ENCODE data around the gene IGFBP2. TPM values are rescaled to one million over a fixed set of nuclear protein-coding genes. Genes with fewer than 3 reads are reported as not detected.
"Not testable (repeated sequence)": the region's sequence is repeated elsewhere in the genome, so short reads cannot be mapped to it uniquely, and the experiment has no call there.

IGFBP2 gene
- total and polyA plus RNA-seq, 4 donors: 657 to 1,436 (median 766) TPM

GRCh38 chr2:216594081-216594480 lies 39.1 kb upstream of the IGFBP2 start:
- no peaks in the 10 kb centered on the region for H3K27me3 ChIP-seq (ENCODE audit: control insufficient read depth in 1 of 2, insufficient read depth in 2 of 2, low read length in 1 of 2)
- DNase-seq (no peak), ATAC-seq (ENCODE audit: low FRiP score) (no peak)
- intact Hi-C loops (cut with DNase I): no loop called here
- no peaks in the 10 kb centered on the region for H3K36me3 ChIP-seq (ENCODE audit: control insufficient read depth in 1 of 2, insufficient read depth in 2 of 2, low read length in 1 of 2)
- 97 to 100% methylated on average over 1 of the region's 1 CpG for WGBS, 2 donors
- no peak overlapping the region for H3K27ac ChIP-seq (ENCODE audit: low read depth in 1 of 2, low read length in 2 of 2)
- H3K4me1 ChIP-seq (ENCODE audit: control insufficient read depth in 1 of 2, insufficient read depth in 2 of 2, low read length in 2 of 2): no peaks in the 10 kb centered on the region
- no peak overlapping the region for H3K4me3 ChIP-seq (ENCODE audit: low read length in 2 of 2)
- H3K9me3 ChIP-seq (ENCODE audit: control insufficient read depth, low read length): no peaks in the 10 kb centered on the region

GRCh38 chr2:216596236-216596979 lies 36.8 kb upstream of the IGFBP2 start:
- DNase-seq (no peak), ATAC-seq (ENCODE audit: low FRiP score) (no peak)
- Histone ChIP-seq H3K9me3 (ENCODE audit: control insufficient read depth, low read length) (no peaks in the 10 kb centered on the region), H3K27me3 (ENCODE audit: control insufficient read depth in 1 of 2, insufficient read depth in 2 of 2, low read length in 1 of 2) (no peaks in the 10 kb centered on the region), H3K4me3 (ENCODE audit: low read length in 2 of 2) (no peak overlapping the region), H3K36me3 (ENCODE audit: control insufficient read depth in 1 of 2, insufficient read depth in 2 of 2, low read length in 1 of 2) (no peaks in the 10 kb centered on the region), H3K4me1 (ENCODE audit: control insufficient read depth in 1 of 2, insufficient read depth in 2 of 2, low read length in 2 of 2) (no peaks in the 10 kb centered on the region), H3K27ac (ENCODE audit: low read depth in 1 of 2, low read length in 2 of 2) (no peak overlapping the region)
- WGBS, 2 donors: 68 to 72% methylated on average over 8 of the region's 8 CpGs
- intact Hi-C loops (cut with DNase I): no loop called here

DNA sequence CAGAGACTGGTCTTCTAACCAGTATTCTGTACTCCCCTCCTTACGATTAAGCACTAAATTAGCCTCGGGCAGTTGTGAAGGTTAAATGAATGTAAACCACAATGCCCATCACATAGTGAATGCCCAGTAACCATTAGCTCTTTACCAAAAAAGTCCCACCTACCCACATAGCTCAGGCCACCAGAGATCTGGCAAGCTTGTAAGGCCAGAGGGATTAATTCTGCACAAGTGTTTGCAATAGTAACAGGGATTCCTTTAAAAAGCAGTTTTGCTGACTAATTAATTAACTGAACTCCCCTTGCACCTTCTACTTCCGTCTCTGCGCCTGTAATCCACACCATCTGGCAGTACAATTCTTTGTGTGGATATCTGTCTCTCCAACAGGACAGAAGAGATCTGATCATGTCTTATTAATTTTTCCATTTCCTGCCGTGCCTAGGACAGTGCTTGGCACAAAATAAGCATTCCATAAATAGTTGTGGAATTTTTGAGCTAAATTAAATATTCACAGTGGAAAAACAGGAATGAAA lies 36.2 kb upstream of the IGFBP2 start:
- Histone ChIP-seq H3K4me3 (ENCODE audit: low read length in 2 of 2) (no peak overlapping the region), H3K4me1 (ENCODE audit: control insufficient read depth in 1 of 2, insufficient read depth in 2 of 2, low read length in 2 of 2) (no peaks in the 10 kb centered on the region), H3K36me3 (ENCODE audit: control insufficient read depth in 1 of 2, insufficient read depth in 2 of 2, low read length in 1 of 2) (no peaks in the 10 kb centered on the region), H3K9me3 (ENCODE audit: control insufficient read depth, low read length) (no peaks in the 10 kb centered on the region), H3K27me3 (ENCODE audit: control insufficient read depth in 1 of 2, insufficient read depth in 2 of 2, low read length in 1 of 2) (no peaks in the 10 kb centered on the region), H3K27ac (ENCODE audit: low read depth in 1 of 2, low read length in 2 of 2) (no peak overlapping the region)
- DNase-seq: no peak
- WGBS, 2 donors: 62 to 63% methylated on average over 5 of the region's 5 CpGs
- no peak for ATAC-seq (ENCODE audit: low FRiP score)
- intact Hi-C loops (cut with DNase I): no loop called here

DNA sequence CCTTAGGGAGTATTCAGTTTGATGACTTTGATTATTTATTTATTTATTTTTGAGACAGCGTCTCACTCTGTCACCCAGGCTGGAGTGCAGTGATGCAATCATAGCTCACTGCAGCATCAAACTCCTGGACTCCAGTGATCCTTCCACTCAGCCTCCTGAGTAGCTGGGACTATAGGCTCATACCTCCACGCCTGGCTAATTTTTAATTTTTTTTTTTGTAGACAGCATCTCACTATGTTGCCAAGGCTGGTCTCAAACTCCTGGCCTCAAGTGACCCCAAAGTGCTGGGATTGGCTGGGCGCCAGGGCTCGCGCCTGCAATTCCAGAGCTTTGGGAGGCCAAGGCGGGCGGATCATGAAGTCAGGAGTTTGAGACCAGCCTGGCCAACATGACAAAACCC lies 35.4 kb upstream of the IGFBP2 start:
- H3K27me3 ChIP-seq (ENCODE audit: control insufficient read depth in 1 of 2, insufficient read depth in 2 of 2, low read length in 1 of 2); intact Hi-C loops (cut with DNase I); ATAC-seq (ENCODE audit: low FRiP score); H3K9me3 ChIP-seq (ENCODE audit: control insufficient read depth, low read length); DNase-seq; H3K4me3 ChIP-seq (ENCODE audit: low read length in 2 of 2); H3K27ac ChIP-seq (ENCODE audit: low read depth in 1 of 2, low read length in 2 of 2); H3K36me3 ChIP-seq (ENCODE audit: control insufficient read depth in 1 of 2, insufficient read depth in 2 of 2, low read length in 1 of 2); H3K4me1 ChIP-seq (ENCODE audit: control insufficient read depth in 1 of 2, insufficient read depth in 2 of 2, low read length in 2 of 2): not testable (repeated sequence)
- WGBS, 2 donors: 14 to 17% methylated on average over 7 of the region's 7 CpGs

DNA sequence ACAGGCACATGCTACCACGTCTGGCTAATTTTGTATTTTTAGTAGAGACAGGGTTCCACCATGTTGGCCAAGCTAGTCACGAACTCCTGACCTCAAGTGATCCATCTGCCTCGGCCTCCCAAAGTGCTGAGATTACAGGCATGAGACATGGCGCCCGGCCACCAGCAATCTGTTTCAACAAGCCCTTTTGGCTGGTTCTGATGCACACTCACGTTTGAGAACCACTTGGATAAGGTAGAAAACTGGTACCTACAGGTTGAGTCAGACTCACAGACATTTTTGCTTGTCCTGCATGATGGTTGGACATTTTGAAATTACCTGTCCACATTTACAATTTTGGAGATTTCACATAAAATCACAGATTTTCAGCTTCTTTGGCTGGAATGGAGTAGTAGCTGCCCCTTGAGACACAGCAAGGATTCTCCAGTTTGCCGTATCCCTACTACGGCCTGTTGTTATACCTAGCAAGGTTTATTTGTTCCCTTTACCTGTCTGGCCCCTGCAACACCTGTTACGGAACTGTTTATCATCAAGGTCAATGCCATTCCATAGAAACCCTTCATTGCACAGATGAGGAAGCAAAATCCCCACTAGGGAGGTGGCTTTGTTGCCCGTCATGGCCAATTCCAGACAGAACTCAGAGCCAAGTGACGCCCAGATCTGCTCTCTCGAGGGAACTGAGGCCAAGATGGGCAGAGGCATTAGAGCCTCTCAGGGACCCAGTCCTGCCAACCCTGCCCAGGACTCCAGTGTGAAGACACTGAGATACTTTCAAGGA lies 31.4 kb upstream of the IGFBP2 start:
- no peaks in the 10 kb centered on the region for H3K4me1 ChIP-seq (ENCODE audit: control insufficient read depth in 1 of 2, insufficient read depth in 2 of 2, low read length in 2 of 2)
- WGBS, 2 donors: 91 to 92% methylated on average over 12 of the region's 12 CpGs

DNA sequence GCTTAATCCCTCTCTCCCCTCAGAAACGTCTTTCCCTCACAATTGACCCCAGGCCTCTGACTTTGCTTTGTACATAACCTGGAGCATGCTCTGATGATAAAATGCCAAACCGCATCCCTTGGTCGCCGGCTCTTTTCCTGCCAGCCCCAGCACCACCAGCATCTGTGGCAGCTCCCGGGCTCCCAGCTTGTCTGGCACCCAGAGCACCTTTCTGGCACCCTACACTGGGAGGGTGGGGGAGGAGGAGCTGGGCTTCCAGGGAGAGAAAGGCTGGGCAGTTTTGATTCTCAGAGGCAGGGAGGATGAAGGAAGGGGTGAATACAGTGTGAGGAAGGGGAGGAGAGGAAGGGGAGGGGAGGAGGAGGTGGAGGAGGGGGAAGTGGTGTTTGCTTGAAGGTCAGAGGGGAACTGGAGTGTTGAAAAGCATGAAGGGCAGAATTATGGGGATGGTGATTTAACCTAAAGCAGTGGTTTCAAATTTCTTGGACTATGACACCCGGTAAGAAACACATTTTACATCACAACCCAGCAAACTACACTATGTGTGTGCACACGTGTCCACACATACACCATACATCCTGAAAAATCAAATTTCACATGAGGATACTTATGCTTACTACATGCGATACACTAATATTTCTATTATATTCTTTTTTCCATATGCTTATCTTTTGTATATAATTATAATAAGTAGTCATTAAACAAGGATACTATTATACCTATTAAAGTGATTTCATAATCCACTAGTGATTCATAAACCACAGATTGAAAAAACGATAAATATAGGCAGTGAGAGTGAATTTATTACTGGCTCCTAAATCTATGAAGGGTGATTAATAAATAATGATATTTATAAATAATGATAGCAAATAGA lies 30.0 kb upstream of the IGFBP2 start:
- 62 to 68% methylated on average over 9 of the region's 9 CpGs for whole genome bisulfite sequencing, 2 donors
- DNase-seq (no peak), ATAC-seq (ENCODE audit: low FRiP score) (no peak)
- Histone ChIP-seq H3K27me3 (ENCODE audit: control insufficient read depth in 1 of 2, insufficient read depth in 2 of 2, low read length in 1 of 2) (no peaks in the 10 kb centered on the region), H3K9me3 (ENCODE audit: control insufficient read depth, low read length) (no peaks in the 10 kb centered on the region), H3K27ac (ENCODE audit: low read depth in 1 of 2, low read length in 2 of 2) (no peak overlapping the region), H3K4me3 (ENCODE audit: low read length in 2 of 2) (no peak overlapping the region), H3K36me3 (ENCODE audit: control insufficient read depth in 1 of 2, insufficient read depth in 2 of 2, low read length in 1 of 2) (no peaks in the 10 kb centered on the region), H3K4me1 (ENCODE audit: control insufficient read depth in 1 of 2, insufficient read depth in 2 of 2, low read length in 2 of 2) (no peaks in the 10 kb centered on the region)
- intact Hi-C loops (cut with DNase I): no loop called here

More for the DNA sequence above, 31.4 kb upstream of the IGFBP2 start:
- no peak overlapping the region for H3K27ac ChIP-seq (ENCODE audit: low read depth in 1 of 2, low read length in 2 of 2)
- intact Hi-C loops (cut with DNase I): no loop called here
- no peaks in the 10 kb centered on the region for H3K9me3 ChIP-seq (ENCODE audit: control insufficient read depth, low read length)
- H3K36me3 ChIP-seq (ENCODE audit: control insufficient read depth in 1 of 2, insufficient read depth in 2 of 2, low read length in 1 of 2): no peaks in the 10 kb centered on the region
- no peak for DNase-seq
- ATAC-seq (ENCODE audit: low FRiP score): no peak
- H3K4me3 ChIP-seq (ENCODE audit: low read length in 2 of 2): no peak overlapping the region
- H3K27me3 ChIP-seq (ENCODE audit: control insufficient read depth in 1 of 2, insufficient read depth in 2 of 2, low read length in 1 of 2): no peaks in the 10 kb centered on the region

GRCh38 chr2:216603884-216604245 lies 29.4 kb upstream of the IGFBP2 start:
- H3K27ac ChIP-seq (ENCODE audit: low read depth in 1 of 2, low read length in 2 of 2): no peak overlapping the region
- DNase-seq (no peak), ATAC-seq (ENCODE audit: low FRiP score) (no peak)
- H3K4me3 ChIP-seq (ENCODE audit: low read length in 2 of 2): no peak overlapping the region
- H3K36me3 ChIP-seq (ENCODE audit: control insufficient read depth in 1 of 2, insufficient read depth in 2 of 2, low read length in 1 of 2): no peaks in the 10 kb centered on the region
- intact Hi-C loops (cut with DNase I): no loop called here
- no peaks in the 10 kb centered on the region for H3K9me3 ChIP-seq (ENCODE audit: control insufficient read depth, low read length)
- WGBS, 2 donors: 96 to 97% methylated on average over 3 of the region's 3 CpGs
- no peaks in the 10 kb centered on the region for H3K27me3 ChIP-seq (ENCODE audit: control insufficient read depth in 1 of 2, insufficient read depth in 2 of 2, low read length in 1 of 2)
- no peaks in the 10 kb centered on the region for H3K4me1 ChIP-seq (ENCODE audit: control insufficient read depth in 1 of 2, insufficient read depth in 2 of 2, low read length in 2 of 2)

DNA sequence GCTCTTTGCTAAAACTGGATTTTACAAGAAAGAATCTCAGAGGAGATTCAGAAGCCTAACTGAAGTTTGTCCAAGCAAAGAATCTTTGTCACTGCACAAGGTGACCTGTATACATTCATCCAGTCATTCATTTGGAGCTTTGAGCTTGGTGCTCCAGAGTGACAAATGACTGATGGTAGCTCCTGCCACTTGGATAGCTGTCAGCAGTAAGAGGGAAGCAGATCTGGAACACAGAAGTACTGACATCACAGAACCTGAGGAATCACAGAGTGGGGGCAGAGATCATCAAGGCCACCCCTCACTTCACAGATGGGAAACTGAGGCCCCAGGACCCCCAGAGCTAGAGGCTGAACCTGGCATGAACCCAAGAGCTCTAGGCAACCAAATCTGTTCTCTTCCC lies 28.8 kb upstream of the IGFBP2 start:
- H3K4me3 ChIP-seq (ENCODE audit: low read length in 2 of 2): no peak overlapping the region
- no peaks in the 10 kb centered on the region for H3K36me3 ChIP-seq (ENCODE audit: control insufficient read depth in 1 of 2, insufficient read depth in 2 of 2, low read length in 1 of 2)
- H3K9me3 ChIP-seq (ENCODE audit: control insufficient read depth, low read length): no peaks in the 10 kb centered on the region
- no peak overlapping the region for H3K27ac ChIP-seq (ENCODE audit: low read depth in 1 of 2, low read length in 2 of 2)
- ATAC-seq (ENCODE audit: low FRiP score) (no peak), DNase-seq (no peak)
- intact Hi-C loops (cut with DNase I): no loop called here
- no peaks in the 10 kb centered on the region for H3K4me1 ChIP-seq (ENCODE audit: control insufficient read depth in 1 of 2, insufficient read depth in 2 of 2, low read length in 2 of 2)
- H3K27me3 ChIP-seq (ENCODE audit: control insufficient read depth in 1 of 2, insufficient read depth in 2 of 2, low read length in 1 of 2): no peaks in the 10 kb centered on the region
